SJSA1 (cell line): ENCODE measurements around the gene MLPH. TPM values are rescaled to one million over a fixed set of nuclear protein-coding genes. Genes with fewer than 3 reads are reported as not detected.

Experiments used
- DNase-seq, 2 experiments: peaks; one replicate each; pipeline ENCODE4 v3.0.0-alpha.2; 2015 to 2020; ENCODE audit warnings: low spot score in 2 of 2, low read depth in 1 of 2
- H3K27ac ChIP-seq: fragments of 250-450 bp; sonication (Bioruptor Pico); 2 replicates; pipeline ENCODE4 v1.5.1; 2020; ENCODE audit warnings: mild to moderate bottlenecking, moderate library complexity
- H3K27me3 ChIP-seq: fragments of 250-450 bp; sonication (Bioruptor Pico); replicated peaks from 2 replicates; pipeline ENCODE4 v1.5.1; 2020; ENCODE audit warnings: mild to moderate bottlenecking, moderate library complexity
- H3K36me3 ChIP-seq: fragments of 250-450 bp; sonication (Bioruptor Pico); 2 replicates; pipeline ENCODE4 v1.5.1; 2020; ENCODE audit warnings: mild to moderate bottlenecking
- H3K4me1 ChIP-seq: fragments of 250-450 bp; sonication (Bioruptor Pico); replicated peaks from 2 replicates; pipeline ENCODE4 v1.6.1; 2021; ENCODE audit warnings: mild to moderate bottlenecking
- H3K4me3 ChIP-seq: fragments of 250-450 bp; sonication (Bioruptor Pico); 2 replicates; pipeline ENCODE4 v1.5.1; 2020; ENCODE audit warnings: mild to moderate bottlenecking
- H3K9me3 ChIP-seq: fragments of 250-450 bp; sonication (Bioruptor Pico); replicated peaks from 2 replicates; pipeline ENCODE4 v1.5.1; 2020; ENCODE audit warnings: mild to moderate bottlenecking
- total RNA-seq: library from RNA; depleted of rRNA; stranded (reverse); fragments of >200 nt; shearing (Covaris generic); gene quantifications from 2 replicates; pipeline ENCODE4 v1.2.3, GENCODE V29; 2014

The MLPH gene
- total RNA-seq, 1 experiment from 2014 or later: 0.50 TPM

DNA sequence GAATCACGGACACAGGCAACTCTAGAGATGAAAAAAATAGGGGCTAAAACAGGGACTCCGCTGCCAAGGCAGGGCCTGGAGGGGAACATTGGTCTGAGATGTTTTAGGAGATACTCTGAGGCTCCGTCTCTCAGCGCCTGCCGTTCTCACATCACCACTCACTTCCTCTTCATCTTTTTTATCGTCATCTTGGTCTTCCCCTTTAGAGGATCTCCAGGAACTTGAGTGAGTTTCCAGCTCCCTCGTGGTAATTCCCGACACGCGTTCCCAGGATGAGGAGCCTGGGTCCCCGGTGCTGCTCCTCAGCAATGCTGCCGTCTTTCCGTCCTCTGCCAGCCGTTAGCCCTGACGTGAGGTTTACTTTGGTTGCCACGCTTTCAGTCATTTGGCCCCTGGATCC, 16.1 kb downstream of the MLPH start:
- no peaks in the 10 kb centered on the region for H3K27me3 ChIP-seq
- no peaks in the 10 kb centered on the region for H3K9me3 ChIP-seq
- H3K36me3 ChIP-seq: no peaks in the 10 kb centered on the region
- peaks cover 32% of the 10 kb centered on the region for H3K4me1 ChIP-seq
- DNase-seq: no peak
- H3K27ac ChIP-seq: no peak overlapping the region
- H3K4me3 ChIP-seq: no peak overlapping the region

DNA sequence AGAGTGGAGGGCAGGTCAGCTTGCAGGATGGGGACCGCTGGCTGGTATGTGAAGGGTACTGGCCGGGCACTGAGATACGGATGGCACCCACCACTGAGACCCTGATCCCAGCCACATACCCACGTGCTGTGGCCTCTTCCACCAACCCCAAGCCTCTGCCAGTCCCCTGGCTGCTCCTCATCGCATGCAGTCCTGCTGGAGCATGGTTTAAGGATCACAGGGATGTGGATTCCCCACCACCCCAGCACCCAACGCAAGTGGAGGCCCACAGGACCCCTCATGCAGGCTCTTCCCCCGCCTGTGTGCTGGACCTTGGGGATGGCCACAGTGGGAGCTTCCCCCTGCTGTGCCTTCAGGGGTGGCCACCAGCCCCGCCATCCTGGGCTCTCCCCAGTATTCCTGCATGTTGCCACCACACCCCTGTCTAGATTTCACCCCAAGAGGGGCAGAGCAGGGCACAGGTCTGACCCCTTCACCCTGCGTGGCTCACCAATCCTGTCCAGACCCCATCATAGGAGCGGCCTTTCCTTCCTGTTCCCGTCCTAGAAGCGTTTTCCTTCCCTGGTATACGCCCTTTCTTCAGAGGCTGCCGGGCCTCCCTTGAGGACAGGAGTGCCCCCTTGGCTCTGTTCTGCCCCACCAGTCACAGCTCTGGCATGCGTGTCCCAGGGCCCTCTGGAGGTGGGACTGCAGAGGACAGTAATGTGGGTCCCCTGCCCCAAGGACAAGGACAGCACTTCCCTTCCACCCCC, 18.3 kb downstream of the MLPH start:
- H3K27me3 ChIP-seq: no peaks in the 10 kb centered on the region
- H3K27ac ChIP-seq: no peak overlapping the region
- H3K4me1 ChIP-seq: peaks cover 21% of the 10 kb centered on the region
- no peak for DNase-seq
- no peaks in the 10 kb centered on the region for H3K36me3 ChIP-seq
- no peak overlapping the region for H3K4me3 ChIP-seq
- H3K9me3 ChIP-seq: no peaks in the 10 kb centered on the region

DNA sequence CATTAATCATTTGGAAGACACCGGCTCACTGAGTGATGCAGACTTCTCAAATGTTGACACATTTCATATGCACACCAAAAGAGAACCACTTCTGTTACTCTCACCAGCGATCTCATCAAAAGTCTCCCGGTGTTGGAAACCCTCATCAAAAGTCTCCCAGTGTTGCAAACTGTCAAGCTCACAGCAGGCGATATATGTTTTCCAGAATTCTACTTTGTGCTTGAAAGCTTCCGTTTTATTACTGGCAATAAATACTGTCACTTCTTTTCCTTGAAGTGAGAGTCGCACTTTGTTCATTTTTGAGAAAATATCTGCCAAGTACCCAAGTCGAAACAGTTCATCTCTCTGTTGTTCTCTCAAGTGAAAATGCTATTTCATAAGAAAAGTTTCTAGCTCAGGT, 20.5 kb downstream of the MLPH start:
- H3K27me3 ChIP-seq: no peaks in the 10 kb centered on the region
- H3K9me3 ChIP-seq: no peaks in the 10 kb centered on the region
- H3K4me1 ChIP-seq: peaks cover 5% of the 10 kb centered on the region
- H3K27ac ChIP-seq: no peak overlapping the region
- H3K36me3 ChIP-seq: no peaks in the 10 kb centered on the region
- H3K4me3 ChIP-seq: no peak overlapping the region
- no peak for DNase-seq

DNA sequence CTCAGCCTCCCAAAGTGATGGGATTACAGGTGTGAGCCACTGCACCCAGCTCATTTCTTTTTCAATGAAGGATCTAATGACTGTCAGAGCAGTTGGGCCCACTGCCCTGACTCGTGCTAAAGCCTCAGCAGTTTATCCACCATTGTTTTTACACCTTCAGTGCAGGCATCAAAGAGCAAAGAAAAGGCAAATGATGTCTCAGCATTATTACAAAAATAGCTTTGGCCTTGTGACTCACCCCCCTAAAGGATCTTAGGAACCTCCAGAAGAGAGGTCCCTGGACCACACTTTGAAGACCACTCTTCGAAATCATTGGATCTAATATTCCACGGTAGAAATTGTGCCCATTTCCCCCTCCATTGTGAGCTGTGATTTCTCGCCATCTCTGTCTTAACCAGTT, 21.3 kb downstream of the MLPH start:
- H3K4me3 ChIP-seq: no peak overlapping the region
- no peaks in the 10 kb centered on the region for H3K36me3 ChIP-seq
- no peaks in the 10 kb centered on the region for H3K4me1 ChIP-seq
- H3K9me3 ChIP-seq: no peaks in the 10 kb centered on the region
- DNase-seq: no peak
- no peak overlapping the region for H3K27ac ChIP-seq
- H3K27me3 ChIP-seq: no peaks in the 10 kb centered on the region

DNA sequence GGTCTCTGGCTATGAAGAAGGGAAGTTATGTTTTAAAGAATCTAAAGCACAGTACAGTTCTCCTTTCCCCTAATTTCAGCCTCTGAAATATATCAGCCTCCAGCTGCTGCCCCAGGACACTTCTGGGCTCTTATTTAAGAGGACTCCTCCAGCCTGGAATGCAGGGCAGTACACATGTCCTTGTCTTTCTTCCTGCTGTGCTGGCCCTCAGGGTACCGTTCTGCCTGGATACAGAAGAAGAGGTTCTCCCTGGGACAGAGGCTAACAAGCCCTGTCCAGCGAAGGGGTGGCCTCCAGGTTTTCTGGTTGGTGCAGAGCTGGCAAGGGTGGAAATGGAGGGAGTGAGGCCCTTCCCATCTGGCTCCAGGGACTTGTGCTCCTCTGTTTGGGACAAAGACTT, 22.1 kb downstream of the MLPH start:
- Histone ChIP-seq H3K27ac (no peak overlapping the region), H3K4me3 (no peak overlapping the region), H3K9me3 (no peaks in the 10 kb centered on the region), H3K4me1 (no peaks in the 10 kb centered on the region), H3K27me3 (no peaks in the 10 kb centered on the region), H3K36me3 (no peaks in the 10 kb centered on the region)
- no peak for DNase-seq

DNA sequence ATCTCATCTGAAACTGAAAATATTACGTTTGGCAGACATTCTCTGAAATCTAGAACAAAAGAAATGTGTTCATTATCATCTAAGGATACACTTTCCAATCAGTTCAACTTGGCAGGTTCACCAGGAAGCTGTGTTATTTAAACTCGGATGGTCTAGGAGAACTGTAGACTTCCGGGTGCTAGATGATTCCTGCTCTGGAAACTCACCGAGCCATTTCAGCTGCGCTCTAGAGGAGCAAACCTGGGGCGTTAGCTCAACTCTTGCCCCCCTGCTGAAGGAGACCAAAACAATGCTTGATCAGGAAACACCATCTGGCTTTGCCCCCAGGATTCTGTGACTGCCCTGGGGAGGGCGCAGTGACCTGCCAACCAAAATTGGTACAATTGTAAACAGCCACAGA, 22.9 kb downstream of the MLPH start:
- no peaks in the 10 kb centered on the region for H3K36me3 ChIP-seq
- H3K27ac ChIP-seq: no peak overlapping the region
- no peaks in the 10 kb centered on the region for H3K9me3 ChIP-seq
- no peaks in the 10 kb centered on the region for H3K27me3 ChIP-seq
- DNase-seq: no peak
- no peaks in the 10 kb centered on the region for H3K4me1 ChIP-seq
- no peak overlapping the region for H3K4me3 ChIP-seq

DNA sequence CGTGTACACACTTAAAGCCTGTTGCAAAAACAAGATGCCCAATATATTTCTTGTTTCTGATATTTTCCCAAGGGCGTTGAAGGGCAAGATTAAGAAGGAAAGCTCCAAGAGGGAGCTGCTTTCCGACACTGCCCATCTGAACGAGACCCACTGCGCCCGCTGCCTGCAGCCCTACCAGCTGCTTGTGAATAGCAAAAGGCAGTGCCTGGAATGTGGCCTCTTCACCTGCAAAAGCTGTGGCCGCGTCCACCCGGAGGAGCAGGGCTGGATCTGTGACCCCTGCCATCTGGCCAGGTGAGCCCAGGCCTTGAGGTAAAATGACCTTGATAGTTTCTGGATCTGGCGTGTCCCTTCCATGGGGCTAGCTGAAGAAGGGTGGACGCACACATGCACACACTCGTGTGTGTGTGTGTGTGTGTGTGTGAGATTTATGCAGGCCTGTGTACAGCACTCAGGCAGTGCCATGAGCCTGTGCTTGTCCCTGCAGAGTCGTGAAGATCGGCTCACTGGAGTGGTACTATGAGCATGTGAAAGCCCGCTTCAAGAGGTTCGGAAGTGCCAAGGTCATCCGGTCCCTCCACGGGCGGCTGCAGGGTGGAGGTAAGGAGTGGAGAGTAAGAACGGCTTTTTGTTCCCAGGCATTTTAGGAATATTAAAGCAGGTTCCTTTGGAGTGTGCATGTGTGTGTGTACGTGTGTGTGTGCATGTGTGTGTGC, 23.6 kb downstream of the MLPH start:
- Histone ChIP-seq H3K27ac (no peak overlapping the region), H3K4me3 (no peak overlapping the region), H3K9me3 (no peaks in the 10 kb centered on the region), H3K27me3 (no peaks in the 10 kb centered on the region), H3K4me1 (no peaks in the 10 kb centered on the region), H3K36me3 (no peaks in the 10 kb centered on the region)
- DNase-seq: no peak

DNA sequence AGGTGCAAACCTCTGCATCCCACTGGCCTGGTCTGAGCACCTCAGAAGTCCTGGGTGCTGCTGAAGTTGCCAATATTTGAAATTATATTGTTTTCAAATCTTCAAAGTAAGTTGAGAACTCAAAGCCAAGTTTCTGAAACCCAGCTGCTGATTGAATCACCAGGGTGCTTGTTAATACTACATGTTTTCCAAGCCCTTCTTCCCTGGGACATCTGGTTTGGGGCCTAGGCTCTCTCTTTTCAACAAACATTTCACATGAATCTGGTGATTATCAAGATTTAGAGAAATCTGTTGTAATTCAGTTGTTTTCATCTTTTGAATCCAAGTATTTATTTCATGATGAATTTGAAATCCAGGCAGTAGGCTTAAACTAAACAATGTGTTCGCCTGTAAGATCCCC, 24.4 kb downstream of the MLPH start:
- Histone ChIP-seq H3K4me3 (no peak overlapping the region), H3K27ac (no peak overlapping the region), H3K4me1 (no peaks in the 10 kb centered on the region), H3K27me3 (no peaks in the 10 kb centered on the region), H3K36me3 (no peaks in the 10 kb centered on the region), H3K9me3 (no peaks in the 10 kb centered on the region)
- no peak for DNase-seq

DNA sequence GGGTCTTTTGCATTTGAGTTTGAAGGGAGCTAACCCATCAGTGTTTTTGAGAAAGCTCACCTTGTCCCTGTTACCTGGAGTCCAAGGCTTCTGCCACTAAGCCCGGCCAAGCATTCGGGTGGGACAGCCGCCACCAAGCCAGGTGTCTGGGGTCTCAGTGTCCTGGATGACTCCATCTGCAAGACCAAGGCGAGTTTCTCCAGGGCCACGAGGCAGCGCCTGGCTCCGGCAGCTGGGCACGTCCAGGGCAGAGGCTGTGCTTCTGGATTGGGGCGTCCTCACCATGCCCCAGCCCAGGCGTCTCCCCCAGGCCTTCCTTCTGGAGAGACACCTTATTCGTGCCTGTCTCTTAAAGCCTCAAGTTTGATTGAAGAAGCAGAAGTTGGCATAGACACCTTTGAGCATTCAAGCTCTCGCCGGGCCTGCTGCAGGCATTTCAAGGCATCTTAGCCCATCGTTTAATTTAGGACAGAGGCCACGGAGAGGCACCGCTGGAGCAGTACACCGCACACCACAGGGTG, 24.9 kb downstream of the MLPH start:
- no peaks in the 10 kb centered on the region for H3K36me3 ChIP-seq
- DNase-seq: no peak
- no peaks in the 10 kb centered on the region for H3K4me1 ChIP-seq

DNA sequence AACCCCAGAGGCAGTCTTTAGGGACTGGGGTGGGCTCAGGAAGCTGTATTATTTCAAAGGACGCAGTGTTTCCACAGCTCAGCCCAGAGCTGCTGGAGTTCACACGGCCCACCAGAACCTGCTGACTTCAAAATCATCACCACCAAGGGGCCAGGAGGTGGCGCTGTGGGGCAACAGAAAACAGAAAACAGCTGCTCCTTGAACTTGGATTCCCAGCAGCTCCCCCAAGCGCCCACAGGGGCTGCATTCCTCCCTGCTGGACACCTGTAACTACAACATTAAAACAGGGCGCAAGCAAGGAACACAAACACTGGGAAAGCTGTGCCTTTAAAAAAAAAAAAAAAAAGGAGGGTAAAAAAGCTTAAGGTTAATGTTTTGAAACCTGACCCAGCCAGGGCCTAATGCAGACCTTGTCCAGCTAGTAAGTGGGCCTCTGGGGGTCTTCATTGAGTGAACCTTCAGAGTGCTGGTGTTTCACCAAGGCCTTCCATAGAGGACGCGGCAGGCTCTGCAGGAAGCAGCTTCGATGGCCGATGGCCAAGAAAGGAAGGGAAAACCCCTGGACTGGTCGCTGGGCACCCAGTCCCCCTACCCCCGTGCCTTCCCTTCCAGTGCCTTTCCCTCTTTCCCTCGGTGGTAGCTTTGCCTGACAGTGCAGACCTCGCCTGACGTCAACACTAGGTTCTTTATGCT, 25.9 kb downstream of the MLPH start:
- H3K36me3 ChIP-seq: no peaks in the 10 kb centered on the region
- no peaks in the 10 kb centered on the region for H3K27me3 ChIP-seq
- no peak overlapping the region for H3K27ac ChIP-seq
- H3K9me3 ChIP-seq: 0 out of 2 replicates have a peak, but pooled peaks cover 2% of the 10 kb centered on the region
- H3K4me1 ChIP-seq: no peaks in the 10 kb centered on the region
- no peak overlapping the region for H3K4me3 ChIP-seq
- DNase-seq: peak; percentile 63 to 88

More for the DNA sequence above, 24.9 kb downstream of the MLPH start:
- Histone ChIP-seq H3K27me3 (no peaks in the 10 kb centered on the region), H3K4me3 (no peak overlapping the region), H3K9me3 (no peaks in the 10 kb centered on the region), H3K27ac (no peak overlapping the region)

DNA sequence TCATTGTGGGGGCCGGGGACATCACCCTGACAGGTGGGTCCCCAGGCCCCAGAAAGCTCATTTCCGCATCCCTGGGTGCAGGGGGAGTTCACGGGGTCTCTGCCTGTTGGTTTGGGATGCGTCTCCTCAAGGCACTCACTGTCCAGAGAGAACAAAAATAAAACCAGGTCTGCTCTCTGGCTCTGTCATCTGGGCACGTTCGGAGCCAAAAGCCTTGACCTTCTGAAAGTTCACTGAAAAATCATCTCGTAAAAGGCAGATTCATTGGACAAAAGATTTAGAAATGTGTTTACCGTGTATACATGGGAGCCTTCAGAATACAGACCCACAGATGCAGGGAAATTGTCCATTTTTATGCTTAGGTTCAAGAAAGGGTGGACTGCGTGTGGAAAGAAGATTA, 26.6 kb downstream of the MLPH start:
- no peak overlapping the region for H3K27ac ChIP-seq
- H3K9me3 ChIP-seq: 0 out of 2 replicates have a peak, but pooled peaks cover 2% of the 10 kb centered on the region
- no peaks in the 10 kb centered on the region for H3K27me3 ChIP-seq
- no peaks in the 10 kb centered on the region for H3K4me1 ChIP-seq
- no peak for DNase-seq
- no peak overlapping the region for H3K4me3 ChIP-seq
- H3K36me3 ChIP-seq: no peaks in the 10 kb centered on the region

DNA sequence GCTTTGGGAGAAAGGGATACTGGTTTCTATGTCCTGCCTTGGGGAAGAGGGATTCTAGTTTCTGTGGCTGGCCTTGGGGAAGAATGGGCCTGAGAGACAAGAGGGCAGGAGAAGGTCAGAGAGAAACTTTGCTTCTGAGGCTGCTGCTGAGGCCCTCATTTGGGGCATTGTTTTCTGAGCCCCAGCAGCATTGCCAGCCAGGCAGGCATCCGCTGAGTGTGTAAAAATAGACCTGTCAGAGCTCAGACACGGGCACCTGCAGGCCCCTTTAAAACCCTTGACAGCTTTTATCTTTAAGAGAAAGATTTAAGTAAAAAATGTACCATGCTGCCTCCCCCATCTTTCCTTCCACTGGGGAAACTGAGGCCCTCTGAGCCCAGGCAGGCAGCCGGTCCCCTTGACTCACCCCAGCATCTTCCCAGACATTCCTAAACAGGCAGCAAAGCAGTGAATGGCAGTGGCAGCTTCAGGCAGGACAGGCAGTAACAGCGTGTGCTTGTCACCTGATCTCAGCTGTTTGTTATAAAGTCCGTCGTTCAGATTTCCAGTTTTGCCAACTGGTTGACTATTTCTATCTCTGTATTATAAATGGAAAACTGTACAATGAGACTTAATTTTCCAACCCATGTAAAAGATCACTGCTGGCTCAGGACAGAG, 27.6 kb downstream of the MLPH start:
- no peaks in the 10 kb centered on the region for H3K27me3 ChIP-seq
- H3K36me3 ChIP-seq: no peaks in the 10 kb centered on the region
- no peaks in the 10 kb centered on the region for H3K4me1 ChIP-seq
- H3K4me3 ChIP-seq: no peak overlapping the region
- no peak overlapping the region for H3K27ac ChIP-seq
- no peak for DNase-seq
- 0 out of 2 replicates have a peak, but pooled peaks cover 2% of the 10 kb centered on the region for H3K9me3 ChIP-seq

DNA sequence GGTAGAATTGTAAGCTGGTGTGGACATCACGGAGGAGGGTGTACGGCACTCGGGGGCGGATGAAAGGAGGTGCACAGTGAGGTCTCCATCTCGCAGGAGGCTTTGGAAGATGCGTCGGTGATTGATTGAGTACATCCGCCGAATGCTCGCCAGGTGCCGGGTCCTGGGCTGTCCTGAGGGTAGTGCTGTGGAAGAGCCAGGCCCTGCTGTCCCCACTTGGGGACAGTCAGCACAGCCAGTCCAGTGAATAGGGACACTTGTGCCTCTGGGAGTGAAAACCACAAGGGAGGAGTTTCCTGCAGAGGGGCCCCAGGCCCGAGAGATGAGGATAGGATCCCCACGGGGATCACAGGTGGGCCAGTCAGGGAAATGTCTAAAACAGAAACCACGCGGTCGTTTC, 28.1 kb downstream of the MLPH start:
- H3K27ac ChIP-seq: no peak overlapping the region
- no peaks in the 10 kb centered on the region for H3K4me1 ChIP-seq
- H3K4me3 ChIP-seq: no peak overlapping the region
- H3K36me3 ChIP-seq: no peaks in the 10 kb centered on the region
- H3K9me3 ChIP-seq: 0 out of 2 replicates have a peak, but pooled peaks cover 2% of the 10 kb centered on the region
- H3K27me3 ChIP-seq: no peaks in the 10 kb centered on the region
- DNase-seq: no peak
